ENCODE data around the gene GHR. TPM values are rescaled to one million over a fixed set of nuclear protein-coding genes. Genes with fewer than 3 reads are reported as not detected.

The GHR gene
- polyA plus RNA-seq, 1 donor from 2014 or later, result 0.31 TPM

DNA sequence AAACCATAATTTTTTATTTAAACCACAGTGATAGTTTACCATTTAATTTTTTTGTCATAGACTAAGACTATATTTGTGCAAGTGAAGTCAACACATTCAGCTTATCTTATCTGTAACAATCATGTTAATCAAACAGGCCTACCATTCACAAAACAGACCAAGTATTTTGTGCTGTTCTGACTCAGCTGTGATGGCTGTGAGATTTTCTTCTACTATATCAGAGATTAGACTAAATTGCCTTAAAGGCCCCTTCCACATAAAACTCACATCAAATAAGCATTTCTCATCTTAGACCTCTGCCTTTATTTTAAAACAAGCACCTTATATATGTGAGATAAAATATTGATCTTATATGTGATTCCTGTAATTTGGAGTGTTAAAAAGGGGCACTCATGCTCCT is 346.8 kb downstream of the GHR start:
- Histone ChIP-seq H3K27ac (ENCODE audit: low read length) (no peak overlapping the region), H4K20me1 (ENCODE audit: insufficient read depth) (no peaks in the 10 kb centered on the region), H3F3A (ENCODE audit: insufficient read depth, low read length, poor library complexity, severe bottlenecking) (no peaks in the 10 kb centered on the region), H3K79me2 (replicated peaks; ENCODE audit: insufficient read depth, low read length) (no peaks in the 10 kb centered on the region), H3K36me3 (ENCODE audit: insufficient read depth, low read length) (no peaks in the 10 kb centered on the region), H3K4me3 (ENCODE audit: low read length) (no peak overlapping the region), H2AFZ (ENCODE audit: low read depth, low read length) (no peak overlapping the region), H3K9me3 (ENCODE audit: low read length) (no peaks in the 10 kb centered on the region), H3K27me3 (ENCODE audit: insufficient read depth, low read depth, low read length) (no peaks in the 10 kb centered on the region), H3K9me2 (ENCODE audit: insufficient read depth, low read length) (no peaks in the 10 kb centered on the region), H3K4me2 (ENCODE audit: low read length) (no peak overlapping the region), H3K9ac (ENCODE audit: low read length) (no peak overlapping the region)
- no peak for TF ChIP-seq EZH2 (IDR thresholded peaks at IDR 0.05; ENCODE audit: borderline replicate concordance, insufficient read depth, low read length, poor library complexity, severe bottlenecking)
- TF ChIP-seq TAF1 (IDR thresholded peaks at IDR 0.05; ENCODE audit: low read depth), result no peak
- TF ChIP-seq, protein P1, sequence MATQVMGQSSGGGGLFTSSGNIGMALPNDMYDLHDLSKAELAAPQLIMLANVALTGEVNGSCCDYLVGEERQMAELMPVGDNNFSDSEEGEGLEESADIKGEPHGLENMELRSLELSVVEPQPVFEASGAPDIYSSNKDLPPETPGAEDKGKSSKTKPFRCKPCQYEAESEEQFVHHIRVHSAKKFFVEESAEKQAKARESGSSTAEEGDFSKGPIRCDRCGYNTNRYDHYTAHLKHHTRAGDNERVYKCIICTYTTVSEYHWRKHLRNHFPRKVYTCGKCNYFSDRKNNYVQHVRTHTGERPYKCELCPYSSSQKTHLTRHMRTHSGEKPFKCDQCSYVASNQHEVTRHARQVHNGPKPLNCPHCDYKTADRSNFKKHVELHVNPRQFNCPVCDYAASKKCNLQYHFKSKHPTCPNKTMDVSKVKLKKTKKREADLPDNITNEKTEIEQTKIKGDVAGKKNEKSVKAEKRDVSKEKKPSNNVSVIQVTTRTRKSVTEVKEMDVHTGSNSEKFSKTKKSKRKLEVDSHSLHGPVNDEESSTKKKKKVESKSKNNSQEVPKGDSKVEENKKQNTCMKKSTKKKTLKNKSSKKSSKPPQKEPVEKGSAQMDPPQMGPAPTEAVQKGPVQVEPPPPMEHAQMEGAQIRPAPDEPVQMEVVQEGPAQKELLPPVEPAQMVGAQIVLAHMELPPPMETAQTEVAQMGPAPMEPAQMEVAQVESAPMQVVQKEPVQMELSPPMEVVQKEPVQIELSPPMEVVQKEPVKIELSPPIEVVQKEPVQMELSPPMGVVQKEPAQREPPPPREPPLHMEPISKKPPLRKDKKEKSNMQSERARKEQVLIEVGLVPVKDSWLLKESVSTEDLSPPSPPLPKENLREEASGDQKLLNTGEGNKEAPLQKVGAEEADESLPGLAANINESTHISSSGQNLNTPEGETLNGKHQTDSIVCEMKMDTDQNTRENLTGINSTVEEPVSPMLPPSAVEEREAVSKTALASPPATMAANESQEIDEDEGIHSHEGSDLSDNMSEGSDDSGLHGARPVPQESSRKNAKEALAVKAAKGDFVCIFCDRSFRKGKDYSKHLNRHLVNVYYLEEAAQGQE (IDR thresholded peaks at IDR 0.05; ENCODE audit: borderline replicate concordance), result no peak
- no peak for TF ChIP-seq EP300 (conservative IDR thresholded peaks at IDR 0.05; ENCODE audit: poor library complexity, severe bottlenecking)

All from neural cell (in vitro differentiated cells).